ENCODE data around the gene CFAP100.

CFAP100 gene

GRCh38 chr3:126394179-126394976, at the start of gene CFAP100:
TSS of gene CFAP100 (plus strand) at chr3:126394909. CDS start at chr3:126396001, 1,092 bp downstream.
- peak; percentile 66 for DNase-seq

GRCh38 chr3:126345231-126345630, 49.5 kb upstream of the CFAP100 start:
- no peak for DNase-seq

GRCh38 chr3:126345641-126346460, 48.9 kb upstream of the CFAP100 start:
- no peak for DNase-seq

GRCh38 chr3:126346466-126346865, 48.2 kb upstream of the CFAP100 start:
- DNase-seq, result no peak

GRCh38 chr3:126347543-126348161, 47.1 kb upstream of the CFAP100 start:
- no peak for DNase-seq

GRCh38 chr3:126348308-126348920, 46.3 kb upstream of the CFAP100 start:
- no peak for DNase-seq

- DNase-seq, result no peak
These were observed 45.6 kb upstream of the CFAP100 start for GRCh38 chr3:126349071-126349470.

- DNase-seq, result no peak
These were observed 44.9 kb upstream of the CFAP100 start for GRCh38 chr3:126349611-126350501.

- no peak for DNase-seq
These were observed 44.1 kb upstream of the CFAP100 start for GRCh38 chr3:126350502-126351085.

- no peak for DNase-seq
These were observed 43.5 kb upstream of the CFAP100 start for GRCh38 chr3:126351086-126351770.

- no peak for DNase-seq
These were observed 42.8 kb upstream of the CFAP100 start for GRCh38 chr3:126351771-126352475.

- no peak for DNase-seq
These were observed 41.9 kb upstream of the CFAP100 start for GRCh38 chr3:126352476-126353454.

- DNase-seq, result no peak
These were observed 40.9 kb upstream of the CFAP100 start for GRCh38 chr3:126353694-126354321.

GRCh38 chr3:126354776-126355175, 39.9 kb upstream of the CFAP100 start:
- no peak for DNase-seq

GRCh38 chr3:126355251-126355650, 39.5 kb upstream of the CFAP100 start:
- DNase-seq, result no peak

- no peak for DNase-seq
These were observed 38.8 kb upstream of the CFAP100 start for GRCh38 chr3:126355777-126356372.

- DNase-seq, result no peak
These were observed 38.1 kb upstream of the CFAP100 start for GRCh38 chr3:126356373-126357264.

Measured in DMS79 treated with DMSO at 0.1 percent for 48 hours (cell line).